CD4-positive, alpha-beta T cell treated with Interferon gamma for 1 hour (primary cell): ENCODE results near the gene PPARGC1A.

ENCODE experiments used
- DNase-seq: peaks from one replicate; pipeline ENCODE4 v3.0.0-alpha.2; 2020

Gene PPARGC1A

GRCh38 chr4:23878246-23878891 lies 11.5 kb downstream of the PPARGC1A start:
- DNase-seq: no peak

- DNase-seq: no peak
Measured at GRCh38 chr4:23877758-23878229, 12.1 kb downstream of the PPARGC1A start.

GRCh38 chr4:23876418-23877089 lies 13.3 kb downstream of the PPARGC1A start:
- no peak for DNase-seq

GRCh38 chr4:23875317-23875716 lies 14.5 kb downstream of the PPARGC1A start:
- DNase-seq: no peak

- DNase-seq: no peak
Measured at GRCh38 chr4:23874536-23874901, 15.3 kb downstream of the PPARGC1A start.

GRCh38 chr4:23873717-23874535 lies 15.9 kb downstream of the PPARGC1A start:
- no peak for DNase-seq

- DNase-seq: no peak
Measured at GRCh38 chr4:23871426-23871825, 18.4 kb downstream of the PPARGC1A start.

- no peak for DNase-seq
Measured at GRCh38 chr4:23866450-23867075, 23.3 kb downstream of the PPARGC1A start.

- no peak for DNase-seq
Measured at GRCh38 chr4:23861897-23862296, 27.9 kb downstream of the PPARGC1A start.

- DNase-seq: no peak
Measured at GRCh38 chr4:23860919-23861318, 28.9 kb downstream of the PPARGC1A start.

GRCh38 chr4:23857367-23857959 lies 32.4 kb downstream of the PPARGC1A start:
- no peak for DNase-seq

- DNase-seq: no peak
Measured at GRCh38 chr4:23856630-23857029, 33.2 kb downstream of the PPARGC1A start.

GRCh38 chr4:23855912-23856605 lies 33.8 kb downstream of the PPARGC1A start:
- DNase-seq: no peak

GRCh38 chr4:23853986-23854660 lies 35.7 kb downstream of the PPARGC1A start:
- DNase-seq: no peak

- DNase-seq: no peak
Measured at GRCh38 chr4:23851464-23851863, 38.4 kb downstream of the PPARGC1A start.

- no peak for DNase-seq
Measured at GRCh38 chr4:23847158-23847557, 42.7 kb downstream of the PPARGC1A start.

- DNase-seq: no peak
Measured at GRCh38 chr4:23844961-23845360, 44.9 kb downstream of the PPARGC1A start.

GRCh38 chr4:23839279-23839678 lies 50.6 kb downstream of the PPARGC1A start:
- DNase-seq: no peak

- no peak for DNase-seq
Measured at GRCh38 chr4:23838607-23839006, 51.2 kb downstream of the PPARGC1A start.

GRCh38 chr4:23838131-23838530 lies 51.7 kb downstream of the PPARGC1A start:
- DNase-seq: no peak

- DNase-seq: no peak
Measured at GRCh38 chr4:23837371-23837770, 52.5 kb downstream of the PPARGC1A start.
